ENCODE data around the gene JADE1. TPM values are rescaled to one million over a fixed set of nuclear protein-coding genes. Genes with fewer than 3 reads are reported as not detected.

The JADE1 gene
- total and polyA plus RNA-seq, 9 of the 15 experiments (the other 6 are each of a cell fraction or from before 2014, with no cell fraction given), result 8.3 to 37.9 (median 24.4) TPM

GRCh38 chr4:128811571-128812441, 2.3 kb downstream of the JADE1 start (continued):
- TF ChIP-seq MCM2 (IDR thresholded peaks at IDR 0.05; ENCODE audit: low read depth), result no peak
- TF ChIP-seq FOXP1 (CRISPR knock-in tag; IDR thresholded peaks at IDR 0.05), result no peak
- no peak for TF ChIP-seq ZNF354B (CRISPR knock-in tag; IDR thresholded peaks at IDR 0.05)
- no peak for TF ChIP-seq PATZ1 (CRISPR knock-in tag; IDR thresholded peaks at IDR 0.05; ENCODE audit: borderline replicate concordance)
- no peak for TF ChIP-seq ELK3 (CRISPR knock-in tag; IDR thresholded peaks at IDR 0.05)
- peak; percentile 75 to 78; a peak in 3 of 4 replicates for TF ChIP-seq MAZ (CRISPR knock-in tag; conservative IDR thresholded peaks at IDR 0.05 in 1 of 2, IDR thresholded peaks at IDR 0.05 in 1 of 2)
- TF ChIP-seq FOXA3 (CRISPR knock-in tag; conservative IDR thresholded peaks at IDR 0.05 in 1 of 2, IDR thresholded peaks at IDR 0.05 in 1 of 2), result no peak
- TF ChIP-seq HNRNPK (IDR thresholded peaks at IDR 0.05; ENCODE audit: low read depth, low read length, poor library complexity, severe bottlenecking), result no peak
- TF ChIP-seq TAF15 (IDR thresholded peaks at IDR 0.05; ENCODE audit: low read depth, low read length), result no peak
- TF ChIP-seq YY1 (IDR thresholded peaks at IDR 0.05; ENCODE audit: borderline replicate concordance in 1 of 3, control insufficient read depth in 1 of 3, extremely low read depth in 1 of 3, insufficient read depth in 3 of 3, insufficient read length in 1 of 3, insufficient replicate concordance in 2 of 3, low read depth in 1 of 3, low read length in 2 of 3), result peak in 2 of 3 experiments; percentile 60 to 67
- no peak for TF ChIP-seq ZNF23 (CRISPR knock-in tag; IDR thresholded peaks at IDR 0.05)
- TF ChIP-seq BRF1 (IDR thresholded peaks at IDR 0.05; ENCODE audit: borderline replicate concordance, extremely low read depth, insufficient read length), result no peak
- no peak for TF ChIP-seq MBD2 (IDR thresholded peaks at IDR 0.05; ENCODE audit: borderline replicate concordance, low read depth)
- no peak for TF ChIP-seq TGIF2 (CRISPR knock-in tag; IDR thresholded peaks at IDR 0.05)
- 0 out of 2 replicates have a peak, but pooled peaks have one; percentile 28 for TF ChIP-seq E2F3 (CRISPR knock-in tag; IDR thresholded peaks at IDR 0.05)
- TF ChIP-seq NR2C1 (IDR thresholded peaks at IDR 0.05), result no peak
- no peak for TF ChIP-seq NR2C1 (tag; IDR thresholded peaks at IDR 0.05)
- no peak for TF ChIP-seq HSF4 (CRISPR knock-in tag; IDR thresholded peaks at IDR 0.05; ENCODE audit: borderline replicate concordance)
- no peak for TF ChIP-seq ZBTB26 (CRISPR knock-in tag; IDR thresholded peaks at IDR 0.05)
- peak; percentile 82 for TF ChIP-seq KDM5B (IDR thresholded peaks at IDR 0.05; ENCODE audit: insufficient replicate concordance, low read depth, low read length)
- TF ChIP-seq RBFOX2 (IDR thresholded peaks at IDR 0.05; ENCODE audit: low read depth, low read length), result peak; percentile 92
- no peak for TF ChIP-seq RBM39 (optimal IDR thresholded peaks at IDR 0.05; ENCODE audit: low read depth, low read length)
- TF ChIP-seq FOS (IDR thresholded peaks at IDR 0.05; ENCODE audit: extremely low read depth, insufficient read length), result no peak

All from K562 (cell line).